Transverse colon (tissue), 4 donors: ENCODE data around the gene FOXG1. TPM values are rescaled to one million over a fixed set of nuclear protein-coding genes. Genes with fewer than 3 reads are reported as not detected.

Experiments used
- DNase-seq: peaks from one replicate; pipeline ENCODE4 v3.0.0-alpha.2; 2019
- H3K27ac ChIP-seq, 4 donors: fragments of 200-600 bp; sonication (generic); 2 replicates each; pipeline ENCODE4 v1.5.1; 2016 to 2018; ENCODE audit warnings: inconsistent platforms in 4 of 4
- H3K27me3 ChIP-seq: fragments of 200-600 bp; sonication (generic); 2 replicates; pipeline ENCODE4 v1.5.1; 2017; ENCODE audit warnings: inconsistent platforms
- H3K36me3 ChIP-seq, 4 donors: fragments of 200-600 bp; sonication (generic); 2 replicates each; pipeline ENCODE4 v1.5.1; 2017 to 2019; ENCODE audit warnings: inconsistent platforms in 4 of 4
- H3K4me1 ChIP-seq, 4 donors: fragments of 200-600 bp; sonication (generic); 2 replicates each; pipeline ENCODE4 v1.5.1; 2017 to 2020; ENCODE audit warnings: inconsistent platforms in 4 of 4
- H3K4me3 ChIP-seq, 4 donors: fragments of 200-600 bp; sonication (generic); 1 replicate in 1 of 4; 2 replicates in 3 of 4; pipeline versions ENCODE4 v1.5.1 to v1.6.1; 2017 to 2019; ENCODE audit warnings: inconsistent platforms in 4 of 4
- H3K9me3 ChIP-seq, 2 donors: fragments of 200-600 bp; sonication (generic); 2 replicates each; pipeline ENCODE4 v1.5.1; 2017 to 2019; ENCODE audit warnings: inconsistent platforms in 2 of 2
- EP300 ChIP-seq: sonication (generic); formaldehyde crosslinking; IDR thresholded peaks from one replicate; pipeline ENCODE4 v1.6.1; 2017; ENCODE audit warnings: antibody characterized with exemption, low read depth
- POLR2A ChIP-seq: fragments of 450-650 bp; IDR thresholded peaks from one replicate; pipeline ENCODE4 v1.6.1; 2016; ENCODE audit warnings: antibody characterized with exemption, mild to moderate bottlenecking, moderate library complexity
- POLR2AphosphoS5 ChIP-seq, 3 donors: sonication (generic); formaldehyde crosslinking; IDR thresholded peaks; one replicate each; pipeline ENCODE4 v1.6.1; 2016; ENCODE audit warnings: antibody characterized with exemption in 3 of 3
- WGBS, 2 donors: methylation state at CpG; one replicate each; pipeline ENCODE4 v1.1.5; 2018; ENCODE audit warnings: low coverage in 1 of 2; 5-methylcytosine and 5-hydroxymethylcytosine counted together
- in situ Hi-C, 4 donors: fragments of 200-750 bp; cut with MboI; loops; one replicate each; pipeline versions ENCODE4 v1.15.0 to v1.15.1; 2017; ENCODE audit warnings: low sequenced_read_pairs in 3 of 4, low pct_ligation_motif_present in 1 of 4, low pct_unique_long_range_greater_than_20kb in 1 of 4
- intact Hi-C: fragments of 100-400 bp; cut with DNase I; formaldehyde crosslinking; loops from one replicate; pipeline ENCODE4 v1.15.1; 2023; ENCODE audit warnings: low total_unique reads
- total RNA-seq, 4 donors: library from RNA; depleted of rRNA; stranded (reverse); fragments of >200 nt; gene quantifications; one replicate each; pipeline ENCODE4 v1.1.0, GENCODE V29; 2016
- TF ChIP-seq, protein P1 (sequence below), 5 experiments: fragments of 200-600 bp in 3 of 5; fragments of 450-650 bp in 2 of 5; sonication (generic) in 3 of 5; IDR thresholded peaks; 1 replicate in 2 of 5; 2 replicates in 3 of 5; pipeline ENCODE4 v1.5.1; 2016 to 2017; ENCODE audit warnings: antibody characterized with exemption in 5 of 5, inconsistent platforms in 3 of 5, mild to moderate bottlenecking in 2 of 5, moderate library complexity in 1 of 5

FOXG1 gene
- total RNA-seq, 4 donors from 2014 or later, result not detected

DNA sequence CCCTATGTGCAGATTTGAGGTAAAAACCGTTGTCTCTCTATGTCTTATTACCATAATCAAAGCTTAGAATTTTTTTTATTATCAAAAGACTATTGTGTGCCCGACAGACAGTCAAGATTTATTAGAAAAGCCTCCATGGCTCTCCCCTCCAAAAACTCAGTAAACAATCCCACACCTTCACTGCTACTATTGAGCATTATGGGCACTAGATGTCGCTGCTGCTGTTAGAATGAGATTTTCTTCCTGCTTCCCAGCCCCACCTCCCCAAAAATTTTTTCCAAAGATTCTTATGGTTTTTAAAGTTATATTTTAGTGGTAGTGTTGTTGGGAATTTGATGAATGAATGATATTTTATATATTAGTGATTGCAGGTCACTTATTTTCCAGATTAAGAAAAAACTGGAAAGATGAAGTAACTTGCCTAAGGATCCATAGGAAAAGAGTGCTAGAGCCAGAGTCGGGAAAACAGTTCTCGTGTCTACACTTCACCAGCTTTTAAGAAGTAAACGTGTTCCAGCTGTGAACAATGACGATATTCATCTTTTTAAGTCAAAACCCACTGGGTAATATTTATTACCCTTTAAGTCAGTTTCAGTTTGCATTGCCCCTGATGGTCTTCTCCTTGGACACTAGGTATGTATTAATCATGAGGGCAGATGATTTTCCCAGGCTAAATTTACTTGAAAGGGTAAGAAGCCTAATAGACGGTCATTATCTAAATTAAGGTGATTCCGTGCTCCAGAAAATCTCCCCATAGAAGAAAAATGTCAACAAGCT lies 12.2 kb upstream of the FOXG1 start:
- intact Hi-C loops (no loop called here), in situ Hi-C loops (loop anchor here in 3 of 4 donors (25.0 kb wide), 2 partner anchors 783 to 1458 kb away; no protein-coding TSS in a partner anchor)
- DNase-seq, result no peak
- H3K4me1 ChIP-seq, result peaks cover 0 to 4% (median 0%) of the 10 kb centered on the region in 4 donors
- no peak for TF ChIP-seq EP300
- TF ChIP-seq, protein P1, sequence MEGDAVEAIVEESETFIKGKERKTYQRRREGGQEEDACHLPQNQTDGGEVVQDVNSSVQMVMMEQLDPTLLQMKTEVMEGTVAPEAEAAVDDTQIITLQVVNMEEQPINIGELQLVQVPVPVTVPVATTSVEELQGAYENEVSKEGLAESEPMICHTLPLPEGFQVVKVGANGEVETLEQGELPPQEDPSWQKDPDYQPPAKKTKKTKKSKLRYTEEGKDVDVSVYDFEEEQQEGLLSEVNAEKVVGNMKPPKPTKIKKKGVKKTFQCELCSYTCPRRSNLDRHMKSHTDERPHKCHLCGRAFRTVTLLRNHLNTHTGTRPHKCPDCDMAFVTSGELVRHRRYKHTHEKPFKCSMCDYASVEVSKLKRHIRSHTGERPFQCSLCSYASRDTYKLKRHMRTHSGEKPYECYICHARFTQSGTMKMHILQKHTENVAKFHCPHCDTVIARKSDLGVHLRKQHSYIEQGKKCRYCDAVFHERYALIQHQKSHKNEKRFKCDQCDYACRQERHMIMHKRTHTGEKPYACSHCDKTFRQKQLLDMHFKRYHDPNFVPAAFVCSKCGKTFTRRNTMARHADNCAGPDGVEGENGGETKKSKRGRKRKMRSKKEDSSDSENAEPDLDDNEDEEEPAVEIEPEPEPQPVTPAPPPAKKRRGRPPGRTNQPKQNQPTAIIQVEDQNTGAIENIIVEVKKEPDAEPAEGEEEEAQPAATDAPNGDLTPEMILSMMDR (IDR thresholded peaks at IDR 0.05), result peak; percentile 44 to 62 (median 51)
- peaks cover 66% of the 10 kb centered on the region for H3K27me3 ChIP-seq
- no peak overlapping the region for H3K27ac ChIP-seq
- no peaks in the 10 kb centered on the region for H3K36me3 ChIP-seq
- 7 to 10% methylated on average over 9 of the region's 9 CpGs for WGBS, 2 donors
- H3K9me3 ChIP-seq, result no peaks in the 10 kb centered on the region
- no peak overlapping the region for H3K4me3 ChIP-seq

DNA sequence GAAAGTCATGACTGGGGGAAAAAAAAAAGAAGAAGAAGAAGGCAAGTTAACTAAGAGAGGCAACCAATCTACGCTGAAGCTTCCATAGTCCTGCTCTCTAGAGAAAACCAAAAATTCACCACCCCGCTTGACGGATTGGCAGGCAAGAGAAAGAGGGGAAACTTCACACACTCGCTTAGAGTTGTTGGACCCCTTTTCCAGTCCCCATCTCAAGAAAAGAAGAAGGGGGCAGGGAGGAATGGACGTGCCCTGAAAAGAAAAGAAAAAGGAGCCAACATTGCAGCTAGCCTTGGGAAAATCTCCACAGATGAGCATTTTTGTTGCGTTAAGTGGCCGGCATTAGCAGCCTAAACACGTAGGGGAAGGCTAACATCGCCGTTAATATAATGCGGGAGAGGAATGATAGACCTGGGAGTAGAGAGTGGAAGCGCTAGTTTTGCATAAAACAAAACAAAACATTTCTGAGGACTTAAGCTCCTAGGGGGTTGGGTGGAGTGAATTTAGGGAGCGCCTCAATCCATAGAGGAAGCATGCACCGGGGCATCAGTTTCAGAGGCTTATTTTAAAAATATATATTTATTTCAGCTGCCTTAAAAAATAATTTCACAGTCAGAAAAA lies 11.3 kb upstream of the FOXG1 start:
- in situ Hi-C loops, result loop anchor here in 3 of 4 donors (25.0 kb wide), 2 partner anchors 782 to 1457 kb away; no protein-coding TSS in a partner anchor
- DNase-seq, result no peak
- H3K27ac ChIP-seq, result no peak overlapping the region
- H3K36me3 ChIP-seq, result no peaks in the 10 kb centered on the region
- intact Hi-C loops, result no loop called here
- TF ChIP-seq POLR2A (no peak), POLR2AphosphoS5 (IDR thresholded peaks at IDR 0.05) (no peak), EP300 (no peak)
- TF ChIP-seq, protein P1 (IDR thresholded peaks at IDR 0.05), result no peak
- H3K9me3 ChIP-seq, result no peaks in the 10 kb centered on the region
- WGBS, 2 donors, result 8 to 17% methylated on average over 13 to 14 of the region's 14 CpGs
- H3K4me3 ChIP-seq, result no peak overlapping the region
- peaks cover 69% of the 10 kb centered on the region for H3K27me3 ChIP-seq
- H3K4me1 ChIP-seq, result peaks cover 0 to 7% (median 0%) of the 10 kb centered on the region in 4 donors

DNA sequence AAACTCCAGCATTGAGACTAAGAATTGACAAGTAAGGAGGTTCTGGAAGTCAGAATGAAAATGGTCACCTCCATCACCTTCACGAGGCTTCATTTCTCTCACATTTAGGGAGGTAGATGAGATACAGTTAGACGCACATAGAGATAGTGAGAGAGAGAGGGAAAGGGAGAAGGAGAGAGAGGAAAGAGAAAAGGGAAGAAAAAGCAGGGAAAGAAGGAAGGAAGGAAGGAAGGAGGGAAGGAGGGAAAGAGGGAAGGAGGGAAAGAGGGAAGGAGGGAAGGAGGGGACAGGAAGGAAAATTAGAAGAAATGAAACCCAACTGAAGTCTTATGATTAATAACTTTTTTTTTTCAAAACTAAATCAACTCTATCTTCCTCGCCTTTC lies 10.7 kb upstream of the FOXG1 start:
- TF ChIP-seq, protein P1 (IDR thresholded peaks at IDR 0.05), result no peak
- TF ChIP-seq EP300, result no peak
- TF ChIP-seq POLR2AphosphoS5 (IDR thresholded peaks at IDR 0.05), result no peak
- TF ChIP-seq POLR2A, result no peak
- no peak for DNase-seq
- in situ Hi-C loops (loop anchor here in 3 of 4 donors (25.0 kb wide), 2 partner anchors 781 to 1456 kb away; no protein-coding TSS in a partner anchor), intact Hi-C loops (no loop called here)
- H3K27me3 ChIP-seq, result peaks cover 75% of the 10 kb centered on the region
- H3K4me1 ChIP-seq, result peaks cover 0 to 7% (median 0%) of the 10 kb centered on the region in 4 donors
- H3K9me3 ChIP-seq, result no peaks in the 10 kb centered on the region
- WGBS, 2 donors, result 3 to 22% methylated on average over 3 of the region's 3 CpGs
- H3K36me3 ChIP-seq, result no peaks in the 10 kb centered on the region
- no peak overlapping the region for H3K4me3 ChIP-seq
- H3K27ac ChIP-seq, result no peak overlapping the region

DNA sequence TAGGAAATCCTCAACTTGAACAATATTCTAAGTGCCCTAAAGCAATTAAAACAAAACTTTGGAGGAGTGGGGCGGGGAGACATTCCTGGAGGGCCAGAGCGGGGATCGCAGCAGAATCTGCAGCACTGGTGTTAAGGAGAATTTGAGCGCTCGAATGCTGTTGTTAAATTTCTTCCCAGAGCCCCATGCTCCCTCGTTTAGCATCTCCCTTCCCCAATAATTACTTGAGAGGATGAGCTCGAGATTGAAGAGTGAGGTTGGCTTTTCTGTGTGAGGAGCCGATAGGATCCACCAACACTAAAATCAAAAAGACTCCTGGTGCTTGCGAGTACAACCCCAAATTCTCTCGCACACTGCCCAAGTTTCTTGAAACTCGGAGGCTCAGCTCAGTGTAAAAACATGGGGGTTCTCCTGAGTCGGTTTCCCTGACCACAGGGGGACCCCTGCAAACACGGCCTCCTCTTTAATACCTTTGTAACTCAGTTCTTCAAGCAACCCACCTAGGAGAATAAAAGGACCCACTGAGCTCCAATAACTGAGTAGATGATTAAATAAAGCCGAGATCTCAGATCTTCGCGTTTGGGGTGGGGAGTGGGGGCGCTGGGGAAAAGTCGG lies 10.2 kb upstream of the FOXG1 start:
- peaks cover 80% of the 10 kb centered on the region for H3K27me3 ChIP-seq
- in situ Hi-C loops, result loop anchor here in 3 of 4 donors (25.0 kb wide), 2 partner anchors 781 to 1456 kb away; no protein-coding TSS in a partner anchor

More for the DNA sequence above, 10.2 kb upstream of the FOXG1 start:
- TF ChIP-seq, protein P1 (IDR thresholded peaks at IDR 0.05), result no peak
- no peak for TF ChIP-seq EP300
- no peak for TF ChIP-seq POLR2AphosphoS5 (IDR thresholded peaks at IDR 0.05)
- TF ChIP-seq POLR2A, result no peak
- WGBS, 2 donors, result 0 to 10% methylated on average over 2 to 18 of the region's 18 CpGs
- no peak for DNase-seq
- Histone ChIP-seq H3K9me3 (no peaks in the 10 kb centered on the region), H3K36me3 (no peaks in the 10 kb centered on the region), H3K4me3 (no peak overlapping the region), H3K4me1 (peaks cover 0 to 7% (median 0%) of the 10 kb centered on the region in 4 donors), H3K27ac (no peak overlapping the region)
- intact Hi-C loops, result no loop called here
